Testis (tissue), 3 donors: ENCODE results near the gene DRC7. TPM values are rescaled to one million over a fixed set of nuclear protein-coding genes. Genes with fewer than 3 reads are reported as not detected.
"Not testable (repeated sequence)": the region's sequence is repeated elsewhere in the genome, so short reads cannot be mapped to it uniquely, and the experiment has no call there.

Experiments used
- DNase-seq: peaks from one replicate; pipeline ENCODE4 v3.0.0-alpha.2; 2019
- H3K27ac ChIP-seq, 2 donors: fragments of 200-600 bp; sonication (generic); one replicate each; pipeline ENCODE4 v1.5.1; 2019
- H3K27me3 ChIP-seq: fragments of 200-600 bp; sonication (generic); one replicate; pipeline ENCODE4 v1.5.1; 2019
- H3K36me3 ChIP-seq: fragments of 200-600 bp; sonication (generic); one replicate; pipeline ENCODE4 v1.5.1; 2017; ENCODE audit warnings: low read depth; ENCODE audit errors: missing control alignments
- H3K4me1 ChIP-seq: fragments of 200-600 bp; sonication (generic); one replicate; pipeline ENCODE4 v1.5.1; 2019
- H3K4me3 ChIP-seq, 2 donors: fragments of 200-600 bp; sonication (generic); one replicate each; pipeline ENCODE4 v1.5.1; 2017 to 2019
- H3K9me3 ChIP-seq: fragments of 200-600 bp; sonication (generic); one replicate; pipeline ENCODE4 v1.5.1; 2017
- CTCF ChIP-seq, 3 experiments: fragments of 450-650 bp in 2 of 3; fragments of 200-600 bp in 1 of 3; sonication (generic) in 1 of 3; IDR thresholded peaks; one replicate each; pipeline ENCODE4 v1.5.1; 2016 to 2019; ENCODE audit warnings: antibody characterized with exemption in 3 of 3, mild to moderate bottlenecking in 2 of 3, moderate library complexity in 1 of 3
- POLR2A ChIP-seq: fragments of 450-650 bp; IDR thresholded peaks from one replicate; pipeline ENCODE4 v1.6.1; 2017; ENCODE audit warnings: antibody characterized with exemption, mild to moderate bottlenecking, moderate library complexity
- WGBS, 2 donors: methylation state at CpG; one replicate each; pipeline ENCODE4 v1.1.5; 2018; 5-methylcytosine and 5-hydroxymethylcytosine counted together
- intact Hi-C: fragments of 100-400 bp; cut with DNase I; formaldehyde crosslinking; loops from one replicate; pipeline ENCODE4 v1.15.1; 2023; ENCODE audit warnings: low total_unique reads
- polyA plus RNA-seq: library from polyadenylated mRNA; stranded (reverse); fragments of 350-450 nt; fragmentation: Illumina TruSeq; extraction: RNeasy Lipid Tissue Mini Kit (QIAGEN cat#74804); gene quantifications from one replicate; pipeline ENCODE4 v1.2.3, GENCODE V29; 2014; ENCODE audit warnings: low read depth, low replicate concordance; ENCODE audit not compliant: insufficient read depth
- total RNA-seq, 2 donors: library from RNA; depleted of rRNA; stranded (reverse); fragments of >200 nt; gene quantifications; one replicate each; pipeline ENCODE4 v1.2.3, GENCODE V29; 2016

The DRC7 gene
- total and polyA plus RNA-seq, 3 donors from 2014 or later: 35.4 to 199 (median 62.7) TPM

- no peak for TF ChIP-seq CTCF (IDR thresholded peaks at IDR 0.05)
- no peak for TF ChIP-seq POLR2A
- intact Hi-C loops: no loop called here
- no peak overlapping the region for H3K4me3 ChIP-seq
- no peaks in the 10 kb centered on the region for H3K4me1 ChIP-seq
- no peaks in the 10 kb centered on the region for H3K27me3 ChIP-seq
- no peak for DNase-seq
- H3K27ac ChIP-seq: no peak overlapping the region
- 84 to 92% methylated on average over 11 to 12 of the region's 12 CpGs for WGBS, 2 donors
- H3K9me3 ChIP-seq: no peaks in the 10 kb centered on the region
- H3K36me3 ChIP-seq: no peaks in the 10 kb centered on the region
Measured at GRCh38 chr16:57669476-57670162, 25.0 kb upstream of the DRC7 start.

- intact Hi-C loops: no loop called here
- 61 to 68% methylated on average over 4 of the region's 4 CpGs for WGBS, 2 donors
- no peaks in the 10 kb centered on the region for H3K4me1 ChIP-seq
- no peaks in the 10 kb centered on the region for H3K27me3 ChIP-seq
- TF ChIP-seq CTCF (IDR thresholded peaks at IDR 0.05): no peak
- no peak for TF ChIP-seq POLR2A
- H3K27ac ChIP-seq: no peak overlapping the region
- no peaks in the 10 kb centered on the region for H3K9me3 ChIP-seq
- H3K4me3 ChIP-seq: no peak overlapping the region
- no peak for DNase-seq
- no peaks in the 10 kb centered on the region for H3K36me3 ChIP-seq
Measured at GRCh38 chr16:57670196-57670595, 24.4 kb upstream of the DRC7 start.

GRCh38 chr16:57671451-57671850 lies 23.2 kb upstream of the DRC7 start:
- DNase-seq, H3K4me3 ChIP-seq, H3K27ac ChIP-seq, H3K9me3 ChIP-seq, H3K27me3 ChIP-seq, intact Hi-C loops, H3K36me3 ChIP-seq, H3K4me1 ChIP-seq: not testable (repeated sequence)
- 76 to 85% methylated on average over 7 of the region's 7 CpGs for WGBS, 2 donors

GRCh38 chr16:57672416-57672815 lies 22.2 kb upstream of the DRC7 start:
- Histone ChIP-seq H3K27ac (no peak overlapping the region), H3K4me1 (no peaks in the 10 kb centered on the region), H3K9me3 (no peaks in the 10 kb centered on the region), H3K4me3 (no peak overlapping the region), H3K36me3 (no peaks in the 10 kb centered on the region), H3K27me3 (no peaks in the 10 kb centered on the region)
- 64 to 83% methylated on average over 3 of the region's 3 CpGs for WGBS, 2 donors
- intact Hi-C loops: no loop called here
- no peak for TF ChIP-seq POLR2A
- DNase-seq: no peak

- Histone ChIP-seq H3K27me3 (no peaks in the 10 kb centered on the region), H3K36me3 (no peaks in the 10 kb centered on the region), H3K4me1 (no peaks in the 10 kb centered on the region), H3K27ac (no peak overlapping the region), H3K9me3 (no peaks in the 10 kb centered on the region), H3K4me3 (no peak overlapping the region)
- TF ChIP-seq POLR2A: no peak
- TF ChIP-seq CTCF (IDR thresholded peaks at IDR 0.05): no peak
- DNase-seq: no peak
- 93 to 94% methylated on average over 2 of the region's 2 CpGs for WGBS, 2 donors
- intact Hi-C loops: no loop called here
Measured at GRCh38 chr16:57672824-57673223, 21.8 kb upstream of the DRC7 start.
